GM12865 (cell line): ENCODE data around the gene AFG1L.

Source experiments
- DNase-seq: peaks from one replicate; pipeline ENCODE4 v3.0.0; 2010; ENCODE audit warnings: low read depth
- H3K4me3 ChIP-seq: 2 replicates; pipeline ENCODE4 v1.5.1; 2011; ENCODE audit warnings: mild to moderate bottlenecking, low read depth, low read length, control low read depth
- TF ChIP-seq, protein P1 (sequence below): IDR thresholded peaks from 2 replicates; pipeline ENCODE4 v1.5.1; 2011; ENCODE audit warnings: low read length, control low read depth, low read depth, inconsistent platforms; ENCODE audit not compliant: insufficient read depth; ENCODE audit errors: missing control alignments

The AFG1L gene

DNA sequence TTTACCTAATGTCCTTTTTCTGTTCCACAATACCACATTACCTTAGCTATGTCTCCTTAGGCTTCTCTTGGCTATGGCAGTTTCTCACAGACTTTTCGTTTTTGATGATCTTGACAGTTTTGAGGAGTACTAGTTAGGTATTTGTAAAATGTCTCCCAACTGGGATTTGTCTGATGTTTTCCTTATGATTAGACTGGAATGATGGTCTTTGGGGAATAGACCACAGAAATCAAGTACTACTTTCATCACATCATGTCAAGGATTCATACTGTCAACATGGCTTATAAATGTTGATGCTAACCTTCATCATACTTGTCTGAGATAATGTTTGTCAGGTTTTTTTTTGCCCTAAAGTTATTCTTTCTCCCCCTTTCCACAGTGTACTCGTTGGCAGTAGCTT lies 187.7 kb downstream of the AFG1L start:
- TF ChIP-seq, protein P1, sequence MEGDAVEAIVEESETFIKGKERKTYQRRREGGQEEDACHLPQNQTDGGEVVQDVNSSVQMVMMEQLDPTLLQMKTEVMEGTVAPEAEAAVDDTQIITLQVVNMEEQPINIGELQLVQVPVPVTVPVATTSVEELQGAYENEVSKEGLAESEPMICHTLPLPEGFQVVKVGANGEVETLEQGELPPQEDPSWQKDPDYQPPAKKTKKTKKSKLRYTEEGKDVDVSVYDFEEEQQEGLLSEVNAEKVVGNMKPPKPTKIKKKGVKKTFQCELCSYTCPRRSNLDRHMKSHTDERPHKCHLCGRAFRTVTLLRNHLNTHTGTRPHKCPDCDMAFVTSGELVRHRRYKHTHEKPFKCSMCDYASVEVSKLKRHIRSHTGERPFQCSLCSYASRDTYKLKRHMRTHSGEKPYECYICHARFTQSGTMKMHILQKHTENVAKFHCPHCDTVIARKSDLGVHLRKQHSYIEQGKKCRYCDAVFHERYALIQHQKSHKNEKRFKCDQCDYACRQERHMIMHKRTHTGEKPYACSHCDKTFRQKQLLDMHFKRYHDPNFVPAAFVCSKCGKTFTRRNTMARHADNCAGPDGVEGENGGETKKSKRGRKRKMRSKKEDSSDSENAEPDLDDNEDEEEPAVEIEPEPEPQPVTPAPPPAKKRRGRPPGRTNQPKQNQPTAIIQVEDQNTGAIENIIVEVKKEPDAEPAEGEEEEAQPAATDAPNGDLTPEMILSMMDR: no peak
- no peak overlapping the region for H3K4me3 ChIP-seq
- DNase-seq: no peak

DNA sequence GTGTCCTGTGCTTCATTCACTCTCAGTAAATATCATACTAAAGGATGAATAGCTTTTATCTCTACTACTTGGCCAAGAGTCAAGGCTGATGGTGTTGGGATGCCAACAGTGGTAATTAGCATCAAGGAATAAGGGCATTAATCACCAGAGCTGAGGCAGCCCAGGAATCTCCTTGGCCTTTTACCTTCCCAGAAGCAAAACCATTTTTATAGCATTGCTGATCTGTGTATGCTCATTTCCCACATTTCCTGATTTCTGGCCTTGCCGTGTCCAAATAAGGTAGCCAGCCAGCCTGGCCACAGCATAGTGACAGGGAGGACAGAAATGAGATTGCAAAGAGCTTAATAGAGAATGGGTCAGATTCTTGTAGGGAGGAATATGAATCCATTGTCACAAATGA lies 189.2 kb downstream of the AFG1L start:
- no peak overlapping the region for H3K4me3 ChIP-seq
- DNase-seq: no peak
- TF ChIP-seq, protein P1: no peak

GRCh38 chr6:108489699-108490098 lies 194.8 kb downstream of the AFG1L start:
- DNase-seq: no peak
- TF ChIP-seq, protein P1: no peak
- no peak overlapping the region for H3K4me3 ChIP-seq

DNA sequence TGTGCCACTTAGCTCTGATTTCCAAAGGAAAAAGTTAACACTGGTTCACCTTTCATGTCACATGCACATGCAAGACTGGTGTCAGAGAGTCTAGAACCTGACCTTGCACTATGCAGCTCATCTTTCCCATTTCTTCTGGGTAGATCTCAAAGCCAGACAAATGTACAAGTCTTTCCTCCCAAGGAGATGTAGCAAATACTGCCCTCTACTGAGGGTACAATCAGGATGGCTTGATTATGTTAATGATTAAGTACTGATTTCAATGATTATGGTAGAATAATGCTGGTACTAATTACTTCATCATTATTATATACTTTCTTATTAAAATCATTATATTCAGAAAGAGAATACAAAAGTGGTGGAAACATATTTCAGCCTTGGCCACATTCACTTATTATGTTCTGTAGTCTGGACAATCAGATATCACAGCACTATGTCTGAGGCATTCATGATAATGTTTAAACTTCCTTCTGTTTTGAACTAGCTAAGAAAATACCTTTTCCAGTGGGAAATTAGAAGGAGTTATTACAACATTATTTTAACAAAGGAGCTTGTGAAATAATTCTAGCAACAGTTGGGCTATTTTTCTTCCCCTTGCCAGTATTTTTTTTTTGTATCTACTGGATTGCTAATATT lies 197.4 kb downstream of the AFG1L start:
- peak; percentile 40 for DNase-seq
- no peak overlapping the region for H3K4me3 ChIP-seq
- TF ChIP-seq, protein P1: peak; percentile 47

DNA sequence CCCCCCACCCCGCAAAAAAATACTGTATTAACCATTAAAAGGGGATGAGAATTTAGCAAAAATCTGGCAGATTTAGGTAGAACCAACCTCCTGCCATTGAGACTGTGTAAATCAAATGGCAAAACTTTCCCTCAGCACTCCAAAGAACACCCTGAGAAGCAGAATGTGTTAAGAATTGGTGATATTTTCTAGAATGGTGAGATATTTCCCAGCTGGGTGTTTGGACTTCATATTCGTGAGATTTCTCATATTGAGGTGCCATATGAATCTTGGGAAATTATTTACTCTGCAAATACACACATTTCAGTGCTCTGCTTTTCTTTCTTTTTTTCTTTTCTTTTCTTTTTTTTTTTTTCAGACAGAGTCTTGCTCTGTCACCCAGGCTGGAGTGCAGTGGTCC lies 199.6 kb downstream of the AFG1L start:
- TF ChIP-seq, protein P1: no peak
- DNase-seq: no peak
- no peak overlapping the region for H3K4me3 ChIP-seq

DNA sequence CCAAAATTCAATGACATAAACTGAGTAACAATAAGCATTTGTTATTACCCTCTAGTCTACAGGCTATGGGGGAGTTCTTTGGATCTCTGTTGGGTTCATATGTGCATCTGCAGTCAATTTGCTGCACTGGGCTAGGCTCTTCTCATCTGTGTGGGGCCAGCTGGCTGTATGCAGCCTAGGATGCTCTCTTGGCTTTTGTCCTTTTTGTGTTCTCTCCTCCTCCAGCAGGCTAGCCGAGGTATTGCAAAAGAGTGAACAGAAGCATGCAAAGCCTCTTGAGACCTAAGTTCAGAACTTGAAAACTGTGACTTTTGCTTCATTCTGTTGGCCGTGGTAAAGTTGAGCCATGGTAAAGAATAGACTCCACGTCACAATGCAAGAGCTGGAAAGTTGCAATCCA lies 203.0 kb downstream of the AFG1L start:
- peak; percentile 55 for DNase-seq
- no peak overlapping the region for H3K4me3 ChIP-seq
- TF ChIP-seq, protein P1: peak; percentile 53

DNA sequence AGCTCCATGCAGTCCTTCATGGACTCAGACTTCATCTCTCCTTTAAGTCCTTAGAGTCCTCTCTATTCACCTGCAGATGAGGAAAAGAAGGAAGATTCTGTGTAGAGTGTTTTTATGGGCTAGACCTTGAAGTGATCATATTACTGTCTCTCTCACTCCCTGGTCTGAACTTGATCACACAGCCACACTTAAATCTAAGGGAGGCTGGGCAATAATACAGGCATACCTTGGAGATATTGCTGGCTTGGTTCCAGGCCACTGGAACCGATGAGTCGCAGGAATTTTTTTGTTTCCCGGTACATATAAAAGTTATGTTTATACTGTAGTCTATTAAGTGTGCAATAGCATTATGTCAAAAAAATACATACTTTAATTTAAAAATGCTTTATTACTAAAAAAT lies 206.7 kb downstream of the AFG1L start:
- TF ChIP-seq, protein P1: no peak
- no peak for DNase-seq
- H3K4me3 ChIP-seq: no peak overlapping the region
